Hindlimb muscle (tissue), 1 donor: ENCODE results near the gene SERPINB12. TPM values are rescaled to one million over a fixed set of nuclear protein-coding genes. Genes with fewer than 3 reads are reported as not detected.

Experiments used
- DNase-seq: peaks from one replicate; pipeline ENCODE4 v3.0.0-alpha.2; 2013
- polyA plus RNA-seq: library from polyadenylated mRNA; unstranded; fragments of 120-200 nt; gene quantifications from one replicate; pipeline ENCODE4 v1.2.1, GENCODE V29; 2013; ENCODE audit not compliant: insufficient read length

The SERPINB12 gene, protein sequence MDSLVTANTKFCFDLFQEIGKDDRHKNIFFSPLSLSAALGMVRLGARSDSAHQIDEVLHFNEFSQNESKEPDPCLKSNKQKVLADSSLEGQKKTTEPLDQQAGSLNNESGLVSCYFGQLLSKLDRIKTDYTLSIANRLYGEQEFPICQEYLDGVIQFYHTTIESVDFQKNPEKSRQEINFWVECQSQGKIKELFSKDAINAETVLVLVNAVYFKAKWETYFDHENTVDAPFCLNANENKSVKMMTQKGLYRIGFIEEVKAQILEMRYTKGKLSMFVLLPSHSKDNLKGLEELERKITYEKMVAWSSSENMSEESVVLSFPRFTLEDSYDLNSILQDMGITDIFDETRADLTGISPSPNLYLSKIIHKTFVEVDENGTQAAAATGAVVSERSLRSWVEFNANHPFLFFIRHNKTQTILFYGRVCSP
- 1.3 TPM for polyA plus RNA-seq

DNA sequence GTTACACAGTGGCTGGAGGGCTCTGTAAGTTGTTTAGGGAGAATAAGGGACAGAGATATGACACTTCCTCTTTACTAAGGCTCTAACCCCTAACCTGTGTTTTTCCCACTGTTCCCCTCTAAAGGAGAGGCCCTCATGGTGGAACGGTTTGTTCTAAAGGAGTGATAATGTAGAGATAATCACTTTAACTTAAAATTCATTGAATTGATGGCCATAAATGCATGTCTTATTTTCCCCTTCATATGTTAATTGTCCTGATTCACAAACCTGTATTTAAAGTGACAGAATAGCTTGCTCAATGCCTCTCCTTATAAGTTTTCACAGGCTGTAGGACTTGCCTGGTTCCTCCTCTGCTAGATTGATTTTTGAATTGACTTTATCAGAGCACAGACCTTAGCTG is at the start of gene SERPINB12:
Gene SERPINB12 (plus strand): TSS at position 301 of the 400 bp plus-strand sequence. CDS start 13,791 bp downstream, outside the sequence.
- no peak for DNase-seq

DNA sequence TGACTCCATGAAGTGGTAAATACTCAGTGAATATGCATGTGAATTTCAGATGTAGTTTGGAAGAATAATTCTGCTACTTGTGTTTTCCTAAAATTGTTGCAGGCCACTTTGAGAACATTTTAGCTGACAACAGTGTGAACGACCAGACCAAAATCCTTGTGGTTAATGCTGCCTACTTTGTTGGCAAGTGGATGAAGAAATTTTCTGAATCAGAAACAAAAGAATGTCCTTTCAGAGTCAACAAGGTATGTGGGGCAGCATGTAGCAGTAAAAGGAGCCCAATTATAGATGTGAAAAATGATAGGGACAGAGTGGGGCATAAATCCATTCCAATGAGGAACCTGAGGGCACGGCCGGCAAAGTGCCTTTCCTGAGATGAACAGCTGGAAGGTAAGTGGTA is 49.3 kb upstream of the SERPINB12 start:
- no peak for DNase-seq

DNA sequence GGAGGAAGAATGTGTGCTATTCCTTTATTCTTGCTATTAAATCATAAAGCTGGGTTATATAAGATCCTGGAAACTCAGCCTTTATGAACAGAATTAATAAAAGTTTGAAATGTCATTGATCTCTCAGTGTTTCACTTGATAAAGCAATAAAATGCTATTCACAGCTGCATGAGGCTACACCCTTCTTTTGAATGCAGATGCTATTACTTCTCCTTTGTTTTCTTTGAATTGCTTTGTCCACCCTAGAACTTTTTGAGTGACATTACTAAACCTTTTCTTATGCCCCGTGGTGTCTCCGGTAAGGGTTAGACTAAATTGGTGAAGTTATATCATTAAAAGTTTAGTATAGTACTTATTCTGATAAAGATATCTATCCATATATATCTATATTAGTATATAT is 46.5 kb upstream of the SERPINB12 start:
- no peak for DNase-seq

DNA sequence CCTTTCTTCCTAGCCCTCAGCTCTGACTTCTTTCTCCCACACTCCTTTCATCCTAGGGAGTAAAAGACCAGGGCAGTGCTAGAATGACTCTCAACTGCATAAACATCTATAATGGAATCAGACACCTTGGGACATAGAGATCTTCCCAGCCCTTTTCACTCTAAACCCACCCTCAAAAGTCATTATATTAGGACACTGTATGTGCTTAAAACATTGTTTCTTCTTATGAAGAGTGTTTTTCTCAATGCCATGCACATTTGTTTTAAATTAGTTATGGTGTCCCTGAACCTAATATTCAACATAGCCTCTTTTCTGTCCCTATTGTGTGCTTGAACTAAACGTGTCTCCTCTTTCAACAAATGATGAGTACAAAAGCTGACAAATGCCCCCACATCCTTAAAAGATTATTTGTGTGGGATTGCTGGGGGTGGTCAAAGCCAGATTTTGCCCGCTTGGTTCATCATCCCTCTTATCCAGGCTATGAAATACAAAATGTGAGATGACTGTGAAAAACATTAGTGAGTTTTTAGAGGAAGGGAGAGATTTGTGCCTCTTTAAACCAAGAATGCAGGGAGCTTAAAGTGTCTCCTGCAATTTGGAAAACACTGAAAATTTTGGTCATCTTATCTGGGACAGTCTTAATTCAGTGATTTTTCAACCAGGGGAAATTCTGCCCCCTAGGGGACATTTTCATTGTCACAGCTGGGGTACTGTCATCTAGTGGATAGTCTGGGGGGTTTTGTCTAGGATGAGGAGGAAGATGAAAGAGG is 36.4 kb upstream of the SERPINB12 start:
- no peak for DNase-seq

DNA sequence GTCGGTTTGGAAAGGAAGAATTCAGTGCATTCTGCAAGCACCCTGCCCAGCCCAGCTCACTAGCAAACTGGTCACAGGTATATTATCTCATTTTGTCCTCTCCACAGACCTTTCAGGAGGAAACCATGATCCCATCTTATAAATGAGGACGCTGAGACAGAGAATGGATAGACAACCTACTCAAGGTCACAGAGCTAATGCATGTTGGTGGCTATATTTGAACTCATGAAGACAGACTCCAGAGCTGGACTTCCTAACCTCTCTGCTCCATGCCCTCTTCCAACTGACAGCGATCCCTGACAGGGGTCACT is 35.9 kb upstream of the SERPINB12 start:
- no peak for DNase-seq

DNA sequence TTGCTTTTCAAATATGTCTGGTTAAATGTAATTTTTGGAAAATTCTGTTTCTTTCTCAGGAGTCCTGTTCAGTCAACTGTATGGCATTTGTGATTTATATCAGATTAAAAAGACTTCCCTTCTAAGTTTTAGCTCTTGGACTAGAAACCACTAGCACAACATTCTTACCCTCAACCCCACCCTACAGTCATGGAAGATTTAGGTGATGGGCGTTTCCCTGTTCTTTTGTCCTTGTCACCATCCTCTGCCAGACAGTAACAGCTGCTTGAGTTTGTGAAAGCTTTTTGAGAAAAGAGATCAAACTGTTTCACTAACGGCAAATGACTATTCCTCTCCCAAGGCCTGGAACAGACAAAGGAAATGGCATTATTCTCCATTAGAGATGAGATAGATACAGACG is 33.6 kb upstream of the SERPINB12 start:
- DNase-seq: no peak

DNA sequence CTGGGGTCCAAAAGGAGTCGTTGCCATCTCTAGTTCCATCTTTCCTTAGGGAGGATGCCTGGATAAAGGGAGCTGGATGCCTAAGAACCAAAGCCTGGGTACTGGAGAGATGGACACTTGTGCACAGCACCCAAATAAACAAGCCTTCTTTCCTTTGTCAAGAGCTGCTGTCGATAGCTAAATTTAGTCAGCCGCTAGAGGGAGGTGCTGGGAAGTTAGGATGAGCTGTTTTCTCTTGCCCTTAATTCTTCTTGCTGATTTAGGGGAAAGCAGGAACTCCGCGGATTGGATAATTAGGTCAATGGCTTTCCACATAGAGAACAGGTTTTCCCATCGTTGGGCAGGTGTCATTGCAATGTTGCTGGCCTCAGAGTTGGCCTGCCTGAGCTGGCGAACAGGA is 30.9 kb upstream of the SERPINB12 start:
- DNase-seq: no peak

DNA sequence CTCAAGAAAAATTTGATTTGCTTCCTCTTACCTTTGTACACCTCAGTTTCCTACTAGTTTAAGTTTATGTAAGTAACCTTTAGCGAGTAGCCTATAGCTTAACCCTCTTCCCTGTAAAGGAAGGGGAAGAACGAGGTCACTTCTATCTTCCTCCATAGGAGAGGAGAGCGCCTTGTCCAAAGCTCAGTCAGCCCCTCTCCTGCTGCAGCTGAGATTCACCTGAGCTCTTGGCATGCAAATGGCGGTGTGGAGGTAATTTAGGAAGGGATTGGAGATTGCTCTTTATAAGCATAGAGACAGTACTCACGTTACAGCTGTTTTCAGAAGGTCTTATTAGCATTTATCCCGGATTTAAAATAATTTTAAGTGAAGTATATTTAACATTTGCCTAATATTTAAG is 27.8 kb upstream of the SERPINB12 start:
- DNase-seq: no peak

DNA sequence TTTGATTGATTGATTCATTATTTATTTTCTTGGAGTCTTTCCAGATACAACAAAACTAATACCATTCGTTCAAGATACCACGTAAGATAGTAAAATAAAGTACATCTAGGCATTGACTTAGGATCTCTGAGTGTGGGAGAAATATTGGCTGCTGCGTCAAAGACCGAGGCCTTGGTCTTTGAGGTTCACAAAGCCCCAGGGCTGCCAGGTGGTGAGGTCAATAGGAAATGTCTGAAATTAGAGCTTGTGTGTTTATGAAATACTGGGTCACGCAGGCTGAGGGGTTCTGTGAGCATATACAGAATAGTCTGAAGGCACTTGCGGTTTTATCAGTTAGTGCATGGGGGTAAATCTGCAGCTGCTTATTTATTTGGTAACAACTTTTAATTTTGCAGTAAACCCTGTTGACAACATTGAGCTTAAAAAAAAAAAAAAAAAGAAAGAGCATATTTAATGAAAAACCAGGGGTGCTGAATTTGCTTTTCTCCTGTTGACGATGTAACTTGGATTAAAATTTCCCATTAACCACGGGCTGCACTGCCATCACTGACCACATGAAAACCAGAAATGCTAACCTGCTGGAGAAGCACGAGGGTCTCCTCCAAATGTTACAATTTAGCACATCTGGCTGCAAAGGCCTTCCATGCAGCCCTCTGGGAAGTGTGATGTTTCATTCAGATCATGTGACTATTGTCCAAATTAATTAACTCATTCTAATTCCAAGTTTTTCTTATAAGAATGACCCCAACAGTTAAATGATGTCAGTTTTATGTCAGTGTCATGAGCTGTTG is 27.1 kb upstream of the SERPINB12 start:
- no peak for DNase-seq

DNA sequence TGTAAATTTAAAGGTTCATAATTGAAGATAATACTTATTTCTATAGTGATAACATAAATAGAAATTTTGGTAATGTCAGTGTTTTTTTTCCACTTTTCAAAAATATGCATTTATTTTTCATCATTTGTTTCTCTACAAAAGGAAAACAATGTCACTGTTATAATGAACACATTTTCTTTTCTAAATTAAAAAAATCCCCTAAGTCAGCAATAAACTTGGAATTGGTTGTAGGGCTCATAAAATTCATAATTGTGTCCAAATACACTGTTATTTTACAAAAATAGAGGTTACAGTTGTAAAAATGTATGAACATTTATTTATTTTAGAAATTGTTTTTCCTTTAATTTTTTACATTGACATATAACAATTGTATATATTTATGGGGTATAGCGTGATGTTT is 26.4 kb upstream of the SERPINB12 start:
- DNase-seq: no peak

DNA sequence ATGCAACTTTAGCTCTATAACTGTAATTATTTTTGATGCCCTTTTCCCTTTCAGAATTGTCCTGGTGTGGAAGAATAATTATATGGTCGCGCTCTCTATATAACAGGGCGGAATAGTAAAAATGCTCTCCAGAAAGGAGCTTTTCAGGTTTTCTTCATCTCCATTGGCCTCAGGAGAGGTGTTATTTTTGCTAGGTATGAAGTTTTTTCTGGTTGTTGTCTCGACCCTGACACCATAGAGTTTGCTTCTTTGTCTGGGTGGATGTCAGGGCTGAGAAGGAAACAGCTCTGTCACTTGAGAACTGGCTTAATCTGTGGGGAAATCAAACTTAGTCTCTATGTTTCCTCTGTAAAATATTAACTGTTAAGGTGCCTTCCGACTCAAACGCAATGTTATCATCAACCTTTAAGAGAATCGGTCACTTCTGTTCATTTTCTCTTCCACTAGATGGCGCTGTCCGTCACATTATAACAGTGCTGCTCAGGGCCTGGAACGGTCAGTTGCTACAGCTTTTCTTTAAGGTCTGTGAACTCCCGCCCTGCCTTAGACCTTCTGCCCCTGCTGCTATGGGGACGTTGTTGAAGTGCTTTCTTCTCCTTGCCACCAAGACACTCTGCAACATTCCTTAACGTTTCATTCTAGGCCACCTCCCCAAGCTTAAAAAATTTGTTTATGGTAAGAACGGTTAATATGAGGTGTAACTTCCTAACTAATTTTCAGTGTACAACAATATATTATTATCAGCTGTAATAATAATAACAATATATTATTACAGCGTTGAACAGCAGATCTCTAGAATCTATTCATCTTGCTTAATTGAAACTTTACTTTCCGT is 23.8 kb upstream of the SERPINB12 start:
- peak; percentile 63 for DNase-seq

DNA sequence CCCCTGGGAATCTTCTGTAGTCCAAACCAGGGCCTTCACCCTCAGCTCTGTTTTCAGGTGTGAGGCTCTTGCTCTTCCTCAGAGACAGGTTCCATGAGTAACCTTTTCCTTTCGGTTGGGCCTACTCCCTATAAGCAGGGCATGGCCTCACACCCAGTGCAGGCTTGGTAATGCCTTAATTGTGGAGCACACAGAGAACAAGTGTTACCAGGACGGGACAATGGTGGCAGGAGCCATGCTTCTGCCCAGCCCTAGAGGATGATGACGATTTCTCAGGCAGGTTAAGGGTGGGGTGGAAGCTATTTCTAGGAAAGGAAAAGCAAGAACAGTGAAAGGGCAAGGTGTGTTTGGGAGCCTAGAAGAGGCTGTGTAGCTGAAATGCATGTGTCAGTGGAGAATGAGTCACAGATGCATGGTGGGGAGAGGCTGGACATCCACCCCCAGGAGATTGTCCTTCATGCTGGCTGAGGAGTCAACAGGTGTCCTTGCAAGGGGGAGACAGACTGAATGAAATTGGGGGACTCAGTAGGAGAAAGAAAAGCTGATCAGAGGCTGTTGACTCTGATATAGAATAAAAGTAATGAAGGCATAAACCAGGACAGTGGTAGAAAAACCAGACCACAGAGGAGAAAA is 22.0 kb upstream of the SERPINB12 start:
- DNase-seq: no peak

DNA sequence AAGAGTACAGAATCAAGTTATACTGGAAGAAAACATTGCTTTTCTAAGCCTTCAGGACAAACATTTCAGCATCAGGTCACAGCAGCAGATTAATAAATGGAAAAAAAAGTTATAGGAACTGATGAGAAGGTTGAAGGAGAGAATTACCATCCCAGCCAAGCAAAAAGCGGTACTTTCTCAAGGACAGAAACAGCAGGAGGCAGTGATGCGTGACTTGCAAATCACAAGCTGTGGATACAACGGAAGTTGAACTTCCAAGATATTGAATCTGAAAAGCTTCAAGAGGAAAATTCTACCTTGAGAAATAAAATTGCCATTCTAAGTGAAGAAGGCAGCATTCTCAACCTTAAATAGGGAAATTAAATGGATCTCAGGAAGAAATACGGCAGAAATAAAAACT is 18.5 kb upstream of the SERPINB12 start:
- no peak for DNase-seq

DNA sequence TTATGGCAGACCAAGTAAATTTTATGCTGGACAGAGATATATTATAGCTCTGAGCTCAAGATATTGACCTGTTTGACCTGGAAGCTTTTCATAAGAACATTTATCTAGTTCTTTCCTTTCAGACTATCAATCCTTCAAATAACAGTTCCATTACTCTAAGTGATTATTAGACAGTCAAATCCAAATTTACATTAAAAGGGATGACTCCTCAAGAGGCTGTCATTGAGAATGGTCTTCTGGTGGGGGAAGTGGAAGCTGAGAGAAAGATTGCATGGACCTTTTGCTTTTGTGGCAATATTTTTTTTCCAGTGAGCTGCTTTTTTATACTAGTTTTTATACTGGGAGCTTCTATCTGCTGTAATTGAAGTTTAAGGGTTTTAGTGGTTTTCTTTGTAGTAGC is 14.9 kb upstream of the SERPINB12 start:
- no peak for DNase-seq

DNA sequence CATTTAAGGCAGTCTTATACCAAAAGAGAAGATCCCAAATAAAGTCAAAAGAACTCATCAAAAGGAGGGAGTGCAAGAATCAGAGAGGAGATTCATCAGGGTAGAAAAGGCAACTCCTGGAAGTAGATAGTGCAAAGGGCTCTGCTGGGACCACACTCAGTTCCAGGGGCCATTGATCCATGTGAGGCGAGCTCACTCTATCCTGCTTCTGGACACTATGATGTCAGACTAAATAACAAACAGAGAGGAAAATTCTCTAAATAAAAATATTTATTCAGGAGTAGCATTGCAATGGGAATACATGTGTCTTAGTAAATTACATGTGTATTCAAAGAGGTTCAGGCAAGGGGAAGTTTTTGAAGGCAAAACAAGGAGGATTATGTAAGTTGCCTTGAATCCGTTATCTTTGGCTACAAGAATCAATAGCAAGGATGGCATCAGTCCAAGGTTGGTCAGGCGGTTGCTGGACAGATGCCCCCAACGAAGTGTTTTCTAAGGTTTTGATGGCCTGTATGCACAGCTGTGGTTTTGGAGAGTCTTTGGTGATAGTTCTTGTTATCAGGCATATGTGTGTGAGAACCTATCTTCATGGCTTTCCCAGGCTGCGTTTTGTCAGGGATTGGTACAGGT is 13.2 kb upstream of the SERPINB12 start:
- no peak for DNase-seq

DNA sequence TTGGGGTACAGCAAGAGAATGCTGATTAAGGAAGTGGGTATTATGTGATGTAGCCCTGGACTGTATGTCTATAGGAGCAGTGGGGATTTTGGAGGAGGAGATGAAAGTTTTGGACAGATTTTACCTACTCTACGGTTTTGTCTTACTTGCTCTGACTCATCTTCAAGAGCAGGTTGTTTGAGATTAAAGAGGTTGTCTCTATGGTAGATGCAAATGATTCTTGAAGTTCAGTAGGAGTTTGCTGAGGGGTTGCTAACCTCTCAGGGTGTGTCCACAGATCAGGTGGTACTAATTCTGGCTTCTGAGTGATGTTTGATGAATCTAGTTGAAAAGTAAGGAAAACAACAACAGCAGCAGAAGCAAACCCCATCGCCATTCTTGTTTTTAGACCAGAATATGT is 9.7 kb upstream of the SERPINB12 start:
- DNase-seq: no peak

DNA sequence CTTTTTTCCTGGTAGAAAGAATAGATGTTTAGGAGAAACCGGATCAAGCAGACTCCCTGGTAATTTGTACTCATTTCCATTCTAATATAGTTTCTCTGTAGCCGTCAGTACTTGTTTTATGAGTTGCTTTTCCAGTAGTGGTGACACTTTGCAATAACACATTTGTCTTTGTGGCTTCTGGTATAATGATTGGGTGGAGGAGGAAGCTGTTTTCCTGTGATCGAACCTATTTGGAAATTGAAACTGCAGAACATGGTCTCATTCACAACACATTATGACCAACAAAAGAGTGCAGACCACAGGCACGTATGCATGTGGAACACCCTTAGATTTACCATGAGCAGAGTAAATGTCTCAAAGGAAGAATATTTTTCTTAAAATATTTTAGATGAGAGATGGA is 7.6 kb upstream of the SERPINB12 start:
- no peak for DNase-seq

DNA sequence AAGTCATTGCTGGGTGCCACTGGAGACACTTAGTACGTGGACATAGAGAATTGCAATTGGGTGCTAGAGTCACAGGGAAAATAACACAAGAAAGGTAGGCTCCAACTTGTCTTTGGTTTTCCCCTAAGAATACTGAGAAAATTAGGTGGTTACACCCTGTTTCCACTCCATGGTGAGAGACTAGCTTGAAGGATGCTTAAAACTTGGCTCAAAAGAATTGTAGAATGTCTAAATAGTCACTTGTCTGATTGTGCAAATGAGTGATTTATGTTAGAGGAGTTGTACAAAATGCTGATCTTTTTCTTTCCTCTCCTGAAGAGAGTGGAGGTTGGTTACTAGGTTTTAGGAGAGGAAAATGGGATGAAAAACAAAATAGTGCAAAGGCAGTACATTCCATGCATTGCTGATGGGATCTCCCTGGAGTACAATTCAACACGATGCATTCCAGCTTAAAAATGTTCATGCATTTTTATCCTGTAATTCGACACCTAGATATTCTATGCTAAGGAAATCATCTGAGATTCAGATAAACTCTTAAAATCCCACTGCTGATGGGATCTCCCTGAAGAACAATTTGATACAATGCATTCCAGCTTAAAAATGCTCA is 2.2 kb upstream of the SERPINB12 start:
- DNase-seq: no peak

DNA sequence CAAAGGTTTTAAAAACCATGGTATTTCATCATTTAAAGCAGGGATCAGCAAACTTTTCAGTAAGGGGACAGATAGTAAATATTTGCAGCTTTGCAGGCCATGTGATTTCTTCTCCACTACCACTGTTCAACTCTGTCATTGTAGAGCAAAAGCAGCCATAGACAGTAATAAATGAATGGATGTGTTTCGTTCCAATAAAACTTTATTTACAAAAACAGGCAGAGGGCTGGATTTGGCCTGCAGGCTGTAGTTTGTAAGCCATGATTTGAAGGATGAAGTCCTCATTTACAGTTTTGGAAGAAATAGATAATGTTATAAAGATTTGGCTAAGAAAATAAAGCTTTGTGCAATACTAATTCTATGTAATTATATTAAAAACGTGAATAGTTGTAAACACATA is 1.8 kb downstream of the SERPINB12 start:
- DNase-seq: no peak

DNA sequence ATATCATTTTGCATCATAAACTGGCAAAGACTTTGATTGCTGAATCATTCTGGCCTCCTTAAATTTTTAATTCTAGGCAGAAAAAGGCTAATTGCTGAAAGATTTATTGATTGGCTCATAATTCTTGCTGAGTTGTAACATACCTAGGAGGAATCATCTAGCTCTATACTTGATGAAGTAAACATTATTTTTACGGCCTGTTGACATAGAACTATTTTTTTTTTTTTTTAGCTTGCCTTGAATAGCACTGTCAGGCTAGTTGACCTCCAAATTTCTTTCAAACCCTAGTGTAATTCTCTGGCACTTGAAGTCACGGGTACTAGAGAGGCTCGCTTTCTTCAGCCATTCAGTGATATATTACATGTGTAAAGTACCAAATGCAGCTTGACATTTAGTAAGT is 2.8 kb downstream of the SERPINB12 start:
- no peak for DNase-seq

DNA sequence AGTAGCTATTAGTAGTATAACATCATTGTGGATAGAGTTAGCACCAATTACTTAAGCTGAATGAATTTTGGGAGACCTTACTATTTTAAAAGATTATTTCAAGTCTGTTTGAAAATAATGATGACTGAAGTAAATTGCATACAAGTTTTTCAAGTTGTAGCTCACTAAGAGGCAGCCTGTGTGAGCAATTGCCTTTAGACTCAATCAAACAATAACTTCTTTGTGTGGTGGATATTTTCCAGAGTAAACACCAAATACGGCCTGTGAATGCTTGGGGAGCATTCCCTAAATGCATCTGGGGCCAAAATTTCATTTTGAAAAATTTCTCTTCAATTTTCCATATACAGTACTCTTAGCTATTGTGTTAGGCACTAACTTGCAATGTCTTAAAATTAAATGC is 7.9 kb downstream of the SERPINB12 start:
- DNase-seq: no peak
